HepG2 (cell line): ENCODE measurements around the gene TSC22D2. TPM values are rescaled to one million over a fixed set of nuclear protein-coding genes. Genes with fewer than 3 reads are reported as not detected.
A peak's percentile ranks its signal among the peaks of the same experiment; 100 is the strongest.

Source experiments
- ATAC-seq: fragments of 200-7000 bp; cut with Tn5 transposase; 3 replicates; pipeline ENCODE4 v1.9.1; 2020; ENCODE audit warnings: mild to moderate bottlenecking, moderate library complexity
- BruUV-seq: library from RNA; stranded (reverse); fragments of 400-500 nt; replicated peaks from 2 replicates; lab custom pipeline; 2021; lab: Mats Ljungman, UMichigan
- CTCF ChIA-PET: fragments of 300-600 bp; formaldehyde crosslinking; extraction: SDS; loops from one replicate; lab custom pipeline; 2021; ENCODE audit warnings: low total read pairs, inconsistent platforms, low intra/inter-chr PET ratio; lab: Yijun Ruan, JAX
- POLR2A ChIA-PET: fragments of 350-600 bp; sonication (Branson Sonifier 250); formaldehyde crosslinking; loops from one replicate; lab custom pipeline; 2020; ENCODE audit warnings: antibody characterized with exemption, inconsistent platforms; lab: Yijun Ruan, JAX
- DNase-seq: peaks from one replicate; pipeline ENCODE4 v3.0.0-alpha.2; 2015; ENCODE audit warnings: low spot score
- FAIRE-seq: peaks from 3 replicates; lab custom pipeline; 2011; peaks lifted over from hg19 to GRCh38; lab: Jason Lieb, UNC
- H2AFZ ChIP-seq: one replicate; pipeline ENCODE4 v1.6.1; 2011; ENCODE audit warnings: low read length, inconsistent platforms
- H3K27ac ChIP-seq: fragments of 300-600 bp; 3 replicates; pipeline ENCODE4 v1.8.0; 2011; ENCODE audit warnings: mixed run types, mild to moderate bottlenecking, mixed read lengths, low read length, inconsistent platforms; ENCODE audit not compliant: insufficient read depth; ENCODE audit errors: extremely low read length
- H3K27me3 ChIP-seq, 2 experiments: fragments of 200-600 bp in 1 of 2; 2 replicates in 1 of 2; 3 replicates in 1 of 2; pipeline versions ENCODE4 v1.6.0 to v1.8.0; 2011; ENCODE audit warnings: low read length in 2 of 2, mild to moderate bottlenecking in 2 of 2, moderate library complexity in 2 of 2, inconsistent platforms in 1 of 2; ENCODE audit not compliant: insufficient read depth in 2 of 2, control insufficient read depth in 1 of 2
- H3K36me3 ChIP-seq, 2 experiments: fragments of 200-600 bp in 1 of 2; replicated peaks in 1 of 2; 2 replicates in 1 of 2; 3 replicates in 1 of 2; pipeline versions ENCODE4 v1.5.1 to v1.8.0; 2011; ENCODE audit warnings: low read length in 2 of 2, inconsistent platforms in 1 of 2; ENCODE audit not compliant: insufficient read depth in 2 of 2, control insufficient read depth in 1 of 2
- H3K4me1 ChIP-seq: 2 replicates; pipeline ENCODE4 v1.5.1; 2012; ENCODE audit warnings: low read length, inconsistent platforms; ENCODE audit not compliant: insufficient read depth
- H3K4me2 ChIP-seq: 2 replicates; pipeline ENCODE4 v1.6.0; 2011; ENCODE audit warnings: low read depth, low read length, inconsistent platforms
- H3K4me3 ChIP-seq, 3 experiments: fragments of 200-600 bp in 1 of 3; sonication (generic), shearing (Covaris generic) in 1 of 3; replicated peaks in 1 of 3; 2 replicates each; pipeline ENCODE4 v1.5.1; 2011 to 2016; ENCODE audit warnings: low read length in 3 of 3, inconsistent platforms in 2 of 3, low read depth in 2 of 3, mild to moderate bottlenecking in 2 of 3, control low read depth in 1 of 3, mixed read lengths in 1 of 3; ENCODE audit not compliant: insufficient read depth in 1 of 3
- H3K79me2 ChIP-seq: one replicate; pipeline ENCODE4 v1.6.1; 2011; ENCODE audit warnings: low read length, inconsistent platforms; ENCODE audit not compliant: insufficient read depth
- H3K9ac ChIP-seq: 2 replicates; pipeline ENCODE4 v1.6.0; 2011; ENCODE audit warnings: mild to moderate bottlenecking, low read depth, low read length, inconsistent platforms; ENCODE audit not compliant: insufficient read depth
- H3K9me3 ChIP-seq: 2 replicates; pipeline ENCODE4 v1.5.1; 2012; ENCODE audit warnings: mild to moderate bottlenecking, low read length
- H4K20me1 ChIP-seq: 2 replicates; pipeline ENCODE4 v1.6.0; 2011; ENCODE audit warnings: inconsistent platforms, mild to moderate bottlenecking, low read length, moderate library complexity; ENCODE audit not compliant: insufficient read depth
- MAX ChIP-seq: IDR thresholded peaks from 2 replicates; pipeline ENCODE4 v1.6.1; 2012; ENCODE audit warnings: inconsistent platforms
- NCOA5 ChIP-seq: sonication (generic); formaldehyde crosslinking; IDR thresholded peaks from 2 replicates; pipeline ENCODE4 v1.4.0; 2020; ENCODE audit warnings: missing genetic modification reagents
- ZBTB21 ChIP-seq: sonication (generic); formaldehyde crosslinking; IDR thresholded peaks from 2 replicates; pipeline ENCODE4 v1.4.0; 2020; ENCODE audit warnings: missing genetic modification reagents
- ZFP36 ChIP-seq: fragments of 150-350 bp; IDR thresholded peaks from 2 replicates; pipeline ENCODE4 v1.6.1; 2018; ENCODE audit warnings: borderline replicate concordance, low read length, low read depth; ENCODE audit not compliant: partially characterized antibody
- ZNF30 ChIP-seq: sonication (generic); formaldehyde crosslinking; IDR thresholded peaks from 2 replicates; pipeline ENCODE4 v1.5.0; 2020; ENCODE audit warnings: mild to moderate bottlenecking, missing genetic modification reagents
- WGBS: methylation state at CpG from one replicate; pipeline ENCODE4 v1.1.6; 2017; ENCODE audit warnings: low lambda C conversion rate; 5-methylcytosine and 5-hydroxymethylcytosine counted together
- in situ Hi-C: cut with HindIII; loops from 2 replicates; pipeline ENCODE4 v1.10.0; 2017; ENCODE audit warnings: low pct_unique_long_range_greater_than_20kb; ENCODE audit not compliant: extremely low pct_ligation_motif_present
- intact Hi-C: fragments of 100-400 bp; cut with micrococcal nuclease; formaldehyde crosslinking; loops from one replicate; pipeline ENCODE4 v1.10.0; 2022; ENCODE audit not compliant: unreplicated experiment
- polyA plus RNA-seq, 8 experiments: library from polyadenylated mRNA; depleted of rRNA in 3 of 8; stranded (reverse) in 7 of 8; unstranded in 1 of 8; fragments of >200 nt; fragmentation: Illumina TruSeq in 4 of 8; extraction: Trizol in 4 of 8; gene quantifications; 2 replicates each; pipeline versions ENCODE4 v1.2.1 to v1.2.3, GENCODE V29; 2011 to 2016; ENCODE audit warnings: low read depth in 4 of 8, missing spikeins in 1 of 8, mixed read lengths in 1 of 8; ENCODE audit not compliant: insufficient read depth in 1 of 8
- total RNA-seq, 5 experiments: library from RNA; depleted of rRNA; stranded (reverse); fragments of >200 nt; fragmentation: Illumina TruSeq; extraction: Trizol; gene quantifications; 2 replicates each; pipeline ENCODE4 v1.2.3, GENCODE V29; 2016; ENCODE audit warnings: low read depth in 1 of 5

The TSC22D2 gene
- total and polyA plus RNA-seq, 2 of the 13 experiments (the other 11 are each of a cell fraction or from before 2014, with no cell fraction given), result 4.6 to 8.2 TPM

GRCh38 chr3:150385296-150386242 lies 22.5 kb upstream of the TSC22D2 start:
- ChIA-PET CTCF (no interaction called here), POLR2A (interaction anchor here (1.2 kb wide), 1 partner anchor 25 kb away, joined by 4 read pairs; no protein-coding TSS in a partner anchor)
- peak overlapping the region; percentile 75 for H3K4me2 ChIP-seq
- WGBS, result 35% methylated on average over 6 of the region's 6 CpGs
- H2AFZ ChIP-seq, result peak overlapping the region; percentile 77
- DNase-seq (no peak), FAIRE-seq (no peak), ATAC-seq (peak; percentile 49)
- H3K27me3 ChIP-seq, result peaks cover 0 to 2% of the 10 kb centered on the region in 2 experiments; a peak in 1 of 5 replicates
- TF ChIP-seq ZNF30, result no peak
- TF ChIP-seq MAX, result 0 out of 2 replicates have a peak, but pooled peaks have one; percentile 4
- peak; percentile 1 for TF ChIP-seq ZFP36
- no peak for TF ChIP-seq NCOA5
- no peak for TF ChIP-seq ZBTB21 (CRISPR knock-in tag)
- peaks cover 19% of the 10 kb centered on the region for H3K4me1 ChIP-seq
- H3K79me2 ChIP-seq, result no peaks in the 10 kb centered on the region
- no peak overlapping the region for H3K4me3 ChIP-seq
- no peak overlapping the region for H3K27ac ChIP-seq
- in situ Hi-C loops (no loop called here), intact Hi-C loops (no loop called here)
- no TSS peak for BruUV-seq
- no peak overlapping the region for H3K9ac ChIP-seq
- no peaks in the 10 kb centered on the region for H3K36me3 ChIP-seq
- H3K9me3 ChIP-seq, result no peaks in the 10 kb centered on the region
- no peaks in the 10 kb centered on the region for H4K20me1 ChIP-seq
